OCI-LY7 (cell line): ENCODE data around the gene RTKN2. TPM values are rescaled to one million over a fixed set of nuclear protein-coding genes. Genes with fewer than 3 reads are reported as not detected.
A peak's percentile ranks its signal among the peaks of the same experiment; 100 is the strongest.

Source experiments
- BruUV-seq: library from RNA; stranded (reverse); fragments of 400-500 nt; replicated peaks from 2 replicates; lab custom pipeline; 2021; lab: Mats Ljungman, UMichigan
- CTCF ChIA-PET: fragments of 300-600 bp; sonication (Branson Sonifier 250); formaldehyde crosslinking; loops from one replicate; lab custom pipeline; 2022; ENCODE audit warnings: antibody characterized with exemption; ENCODE audit not compliant: unreplicated experiment; lab: Charles Lee
- POLR2A ChIA-PET: fragments of 300-600 bp; sonication (Branson Sonifier 250); formaldehyde crosslinking; loops from one replicate; lab custom pipeline; 2022; ENCODE audit warnings: antibody characterized with exemption; lab: Charles Lee
- DNase-seq: peaks from one replicate; pipeline ENCODE4 v3.0.0-alpha.2; 2015; ENCODE audit warnings: low spot score
- H2AFZ ChIP-seq: fragments of 200-600 bp; sonication (generic), shearing (Covaris generic); 2 replicates; pipeline ENCODE4 v1.6.1; 2014; ENCODE audit warnings: mild to moderate bottlenecking, antibody characterized with exemption, low read length, moderate library complexity
- H3K27ac ChIP-seq: fragments of 200-600 bp; sonication (generic); 2 replicates; pipeline ENCODE4 v1.5.1; 2014; ENCODE audit warnings: mixed run types, low read depth, mild to moderate bottlenecking, moderate library complexity, low read length, inconsistent platforms; ENCODE audit not compliant: poor library complexity, severe bottlenecking
- H3K36me3 ChIP-seq: fragments of 200-600 bp; sonication (generic); 2 replicates; pipeline ENCODE4 v1.6.1; 2014; ENCODE audit warnings: mild to moderate bottlenecking, antibody characterized with exemption, low read length, moderate library complexity, mixed read lengths; ENCODE audit not compliant: insufficient read depth
- H3K4me1 ChIP-seq: fragments of 200-600 bp; sonication (generic); 2 replicates; pipeline ENCODE4 v1.5.1; 2014; ENCODE audit warnings: mild to moderate bottlenecking, low read length; ENCODE audit not compliant: insufficient read depth, poor library complexity, severe bottlenecking
- H3K4me2 ChIP-seq: fragments of 200-600 bp; sonication (generic); 2 replicates; pipeline ENCODE4 v1.6.1; 2014; ENCODE audit warnings: mild to moderate bottlenecking, low read length
- H3K4me3 ChIP-seq: fragments of 200-600 bp; sonication (generic); 2 replicates; pipeline ENCODE4 v1.5.1; 2014; ENCODE audit warnings: mild to moderate bottlenecking, low read depth, low read length; ENCODE audit not compliant: poor library complexity, severe bottlenecking
- H3K79me2 ChIP-seq: fragments of 200-600 bp; sonication (generic); 2 replicates; pipeline ENCODE4 v1.6.1; 2016; ENCODE audit warnings: low read depth, mild to moderate bottlenecking, low read length, moderate library complexity, mixed read lengths; ENCODE audit not compliant: insufficient read depth
- H3K9me2 ChIP-seq: fragments of 200-600 bp; sonication (generic); 2 replicates; pipeline ENCODE4 v1.6.1; 2016; ENCODE audit warnings: mild to moderate bottlenecking, low read length, mixed read lengths; ENCODE audit not compliant: insufficient read depth
- H3K9me3 ChIP-seq: fragments of 200-600 bp; sonication (generic); 2 replicates; pipeline ENCODE4 v1.6.1; 2014; ENCODE audit warnings: mild to moderate bottlenecking, mixed run types, low read length, mixed read lengths
- H4K20me1 ChIP-seq: fragments of 200-600 bp; sonication (generic); 2 replicates; pipeline ENCODE4 v1.6.1; 2014; ENCODE audit warnings: mild to moderate bottlenecking, antibody characterized with exemption, low read length, moderate library complexity, mixed read lengths; ENCODE audit not compliant: insufficient read depth
- EZH2phosphoT487 ChIP-seq: fragments of 200-600 bp; sonication (generic); IDR thresholded peaks from 2 replicates; pipeline ENCODE4 v1.6.1; 2018; ENCODE audit warnings: low read depth, borderline replicate concordance, mild to moderate bottlenecking, mixed run types, antibody characterized with exemption, low read length, moderate library complexity, mixed read lengths
- intact Hi-C: fragments of 100-400 bp; cut with micrococcal nuclease; formaldehyde crosslinking; loops from one replicate; pipeline ENCODE4 v1.10.0; 2022; ENCODE audit not compliant: unreplicated experiment
- total RNA-seq, 2 experiments: library from RNA; depleted of rRNA in 1 of 2; stranded (reverse); fragments of >200 nt in 1 of 2; shearing (Covaris generic) in 1 of 2; gene quantifications; 2 replicates each; pipeline ENCODE4 v1.2.3, GENCODE V29; 2014 to 2022
- TF ChIP-seq, protein P1 (sequence below): fragments of 200-600 bp; sonication (generic); conservative IDR thresholded peaks from 2 replicates; pipeline ENCODE4 v1.5.1; 2014; ENCODE audit warnings: mild to moderate bottlenecking, antibody characterized with exemption, low read length, moderate library complexity, mixed read lengths

The RTKN2 gene
- total RNA-seq, 2 experiments from 2014 or later, result 12.3 to 20.4 TPM

DNA sequence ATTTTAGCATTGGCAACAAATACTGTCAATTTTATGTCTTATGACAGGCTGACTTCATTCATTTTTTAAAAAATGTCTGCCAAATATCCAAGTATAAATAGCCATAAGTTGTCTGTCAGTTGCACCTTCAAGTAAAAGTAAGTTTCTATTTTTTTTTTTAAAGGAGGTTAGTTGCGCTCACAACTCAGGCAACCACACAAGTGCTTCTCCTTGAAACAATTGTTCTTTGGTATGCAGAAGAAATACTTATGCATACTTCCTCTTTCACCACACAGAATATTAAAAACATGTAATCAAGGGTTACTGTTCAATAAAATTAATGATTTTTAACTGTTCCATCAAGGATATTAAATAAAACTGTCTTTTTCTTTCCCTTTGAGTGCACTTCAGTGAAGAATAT lies 97.9 kb downstream of the RTKN2 start:
- no peaks in the 10 kb centered on the region for H3K9me2 ChIP-seq
- H4K20me1 ChIP-seq, result no peaks in the 10 kb centered on the region
- no peak for DNase-seq
- CTCF ChIA-PET, result no interaction called here
- peaks cover 26% of the 10 kb centered on the region for H3K4me1 ChIP-seq
- H3K79me2 ChIP-seq, result no peaks in the 10 kb centered on the region
- H3K36me3 ChIP-seq, result peaks cover 5% of the 10 kb centered on the region; the same call in 1 of the 2 replicates
- TF ChIP-seq, protein P1, sequence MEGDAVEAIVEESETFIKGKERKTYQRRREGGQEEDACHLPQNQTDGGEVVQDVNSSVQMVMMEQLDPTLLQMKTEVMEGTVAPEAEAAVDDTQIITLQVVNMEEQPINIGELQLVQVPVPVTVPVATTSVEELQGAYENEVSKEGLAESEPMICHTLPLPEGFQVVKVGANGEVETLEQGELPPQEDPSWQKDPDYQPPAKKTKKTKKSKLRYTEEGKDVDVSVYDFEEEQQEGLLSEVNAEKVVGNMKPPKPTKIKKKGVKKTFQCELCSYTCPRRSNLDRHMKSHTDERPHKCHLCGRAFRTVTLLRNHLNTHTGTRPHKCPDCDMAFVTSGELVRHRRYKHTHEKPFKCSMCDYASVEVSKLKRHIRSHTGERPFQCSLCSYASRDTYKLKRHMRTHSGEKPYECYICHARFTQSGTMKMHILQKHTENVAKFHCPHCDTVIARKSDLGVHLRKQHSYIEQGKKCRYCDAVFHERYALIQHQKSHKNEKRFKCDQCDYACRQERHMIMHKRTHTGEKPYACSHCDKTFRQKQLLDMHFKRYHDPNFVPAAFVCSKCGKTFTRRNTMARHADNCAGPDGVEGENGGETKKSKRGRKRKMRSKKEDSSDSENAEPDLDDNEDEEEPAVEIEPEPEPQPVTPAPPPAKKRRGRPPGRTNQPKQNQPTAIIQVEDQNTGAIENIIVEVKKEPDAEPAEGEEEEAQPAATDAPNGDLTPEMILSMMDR, result no peak
- TF ChIP-seq EZH2phosphoT487, result no peak
- peaks cover 21% of the 10 kb centered on the region for H3K9me3 ChIP-seq
- POLR2A ChIA-PET, result no interaction called here
- H3K27ac ChIP-seq, result no peak overlapping the region
- peak overlapping the region; percentile 25; the same call in 1 of the 2 replicates for H2AFZ ChIP-seq
- BruUV-seq, result no TSS peak
- intact Hi-C loops, result no loop called here
- H3K4me2 ChIP-seq, result no peak overlapping the region
- no peak overlapping the region for H3K4me3 ChIP-seq

GRCh38 chr10:62166331-62167131 lies 102.1 kb downstream of the RTKN2 start:
- Histone ChIP-seq H3K4me2 (peak overlapping the region; percentile 57), H3K9me2 (no peaks in the 10 kb centered on the region), H3K79me2 (no peaks in the 10 kb centered on the region), H2AFZ (peak overlapping the region; percentile 100), H4K20me1 (no peaks in the 10 kb centered on the region), H3K27ac (peak overlapping the region; percentile 57), H3K4me3 (peak overlapping the region; percentile 32), H3K9me3 (no peaks in the 10 kb centered on the region; the same call in 1 of the 2 replicates), H3K4me1 (peaks cover 26% of the 10 kb centered on the region), H3K36me3 (peaks cover 5% of the 10 kb centered on the region; the same call in 1 of the 2 replicates)
- no TSS peak for BruUV-seq
- ChIA-PET CTCF (no interaction called here), POLR2A (interaction anchor here (0.6 to 2.1 kb wide), 2 partner anchors 11 to 1334 kb away, joined by 3 to 6 read pairs; no protein-coding TSS in a partner anchor)
- TF ChIP-seq, protein P1, result no peak
- no peak for TF ChIP-seq EZH2phosphoT487
- DNase-seq, result peak; percentile 76
- intact Hi-C loops, result loop anchor here (2.0 to 5.0 kb wide), 2 partner anchors 118 to 259 kb away; no protein-coding TSS in a partner anchor
